NCI-H2081 (cell line): ENCODE results near the gene RNF34.
"Not testable (repeated sequence)": the region's sequence is repeated elsewhere in the genome, so short reads cannot be mapped to it uniquely, and the experiment has no call there.

Experiments
- DNase-seq, 2 experiments: peaks; one replicate each; lab custom pipeline; 2025; lab: John Stamatoyannopoulos, UW

RNF34 gene

DNA sequence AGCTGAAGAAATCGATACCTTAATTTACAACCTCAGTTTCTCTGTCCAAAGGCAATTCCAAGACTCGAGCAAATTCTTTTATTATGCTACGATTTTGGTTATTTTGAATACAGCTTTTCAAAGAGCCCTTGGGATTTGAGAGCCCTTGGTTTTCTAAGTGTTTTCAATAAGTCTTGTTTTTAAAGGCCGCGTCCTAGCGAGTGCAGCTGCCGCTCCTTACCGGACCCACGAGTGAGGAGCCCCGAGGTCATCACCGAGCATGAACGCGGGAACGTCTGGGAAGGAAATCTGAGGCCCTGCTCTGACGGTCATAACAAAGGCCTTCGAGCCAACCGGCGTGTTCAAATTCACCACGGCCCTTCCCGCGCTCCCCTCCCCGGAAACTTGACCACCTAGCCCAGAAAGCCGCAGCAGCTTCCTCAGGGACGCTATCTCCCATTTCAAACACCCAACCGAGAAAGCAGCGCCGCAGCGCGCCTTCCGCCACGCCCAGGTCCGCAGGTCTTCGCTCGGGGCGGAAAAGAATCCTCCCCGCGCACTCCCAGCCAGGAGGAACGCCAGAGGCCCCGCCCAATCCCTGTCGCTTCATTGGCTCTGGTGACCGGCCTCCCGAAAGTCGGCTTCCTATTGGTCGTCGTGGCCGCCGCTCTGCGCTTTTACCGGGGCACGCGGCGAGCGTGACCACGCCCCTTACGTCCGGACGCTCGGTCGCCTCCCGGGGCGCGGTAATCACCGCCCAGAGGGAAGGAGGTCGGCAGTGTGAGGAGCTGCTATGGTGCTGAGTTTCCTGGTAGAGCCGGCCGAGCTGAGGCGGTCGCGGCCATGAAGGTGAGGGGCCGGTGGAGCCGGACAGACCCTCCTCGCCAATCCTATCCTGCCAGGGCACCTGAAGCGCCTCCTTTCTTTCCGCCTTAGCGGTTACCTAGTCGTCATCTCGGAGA lies at the start of gene RNF34:
TSS of gene RNF34 (plus strand) at position 728 of the 941 bp plus-strand sequence. CDS start at position 823, 95 bp downstream.
- DNase-seq: peak; percentile 98 to 99

GRCh38 chr12:121351820-121352681 lies 47.9 kb upstream of the RNF34 start, which contains the start of gene ANAPC5:
TSS of gene ANAPC5 (minus strand) at chr12:121352411. CDS start at chr12:121352340, 71 bp downstream.
- peak; percentile 98 to 99 for DNase-seq

- DNase-seq: peak in 1 of 2 experiments; percentile 82
Measured at GRCh38 chr12:121352682-121353018, 47.3 kb upstream of the RNF34 start.

- DNase-seq: no peak
Measured at GRCh38 chr12:121355818-121356217, 44.1 kb upstream of the RNF34 start.

DNA sequence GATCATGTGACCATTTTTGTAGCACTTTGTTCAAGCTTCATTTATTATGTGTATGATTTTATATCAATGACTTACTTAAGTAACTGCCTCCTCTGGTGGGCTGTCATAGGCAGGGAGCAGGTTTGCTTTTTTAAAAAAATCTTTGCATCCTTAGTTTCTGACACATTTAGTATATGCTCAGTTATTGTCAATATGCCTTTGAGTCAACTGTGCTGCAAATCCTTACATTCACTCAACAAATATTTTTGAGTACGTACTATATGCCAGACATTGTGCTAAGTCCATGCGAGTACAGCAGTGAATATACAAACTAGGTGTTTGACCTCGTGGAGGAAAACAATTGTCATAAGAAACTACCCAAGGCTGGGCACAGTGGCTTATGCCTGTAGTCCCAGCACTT lies 43.3 kb upstream of the RNF34 start:
- DNase-seq: no peak

- no peak for DNase-seq
Measured at GRCh38 chr12:121357331-121357730, 42.6 kb upstream of the RNF34 start.

DNA sequence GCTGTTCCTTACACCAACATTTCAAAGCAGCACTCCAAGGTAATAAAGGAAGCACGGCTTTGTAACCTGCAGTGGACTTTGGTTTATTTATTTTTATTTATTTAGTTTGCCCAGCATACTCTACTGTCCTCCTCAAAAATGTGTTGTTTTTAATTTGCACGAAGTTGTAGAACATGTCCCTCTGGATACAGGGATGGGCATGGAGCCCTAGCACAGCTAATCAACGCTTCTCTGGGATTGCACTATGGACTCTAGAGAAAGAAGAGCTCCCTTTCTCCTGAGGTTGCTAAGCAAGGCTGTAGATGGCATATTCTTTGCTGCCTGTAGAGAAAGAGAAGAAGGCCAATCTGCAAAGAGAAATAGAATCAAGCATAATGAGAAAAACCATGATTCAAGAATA lies 41.8 kb upstream of the RNF34 start:
- DNase-seq: no peak

GRCh38 chr12:121364683-121365121 lies 35.2 kb upstream of the RNF34 start:
- DNase-seq: no peak

GRCh38 chr12:121365416-121366062 lies 34.4 kb upstream of the RNF34 start:
- no peak for DNase-seq

DNA sequence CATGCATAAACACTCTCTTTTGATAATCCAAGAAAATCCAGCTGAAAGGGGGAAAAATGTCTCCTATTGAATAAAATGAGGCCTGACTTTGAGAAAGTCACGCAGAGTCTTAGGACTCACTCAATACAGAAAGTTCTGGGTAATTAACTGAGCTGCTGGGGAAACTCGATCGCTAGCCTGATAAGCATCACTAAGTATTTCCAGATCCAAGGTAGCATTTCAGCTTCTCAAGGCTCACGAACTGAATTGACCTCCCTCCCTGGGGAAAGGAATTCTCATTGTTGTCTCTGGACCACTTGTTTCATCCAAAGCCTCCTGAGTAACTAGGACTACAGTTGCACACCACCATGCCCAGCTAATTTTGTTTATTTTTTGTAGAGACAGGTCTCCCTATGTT lies 33.9 kb upstream of the RNF34 start:
- no peak for DNase-seq

DNA sequence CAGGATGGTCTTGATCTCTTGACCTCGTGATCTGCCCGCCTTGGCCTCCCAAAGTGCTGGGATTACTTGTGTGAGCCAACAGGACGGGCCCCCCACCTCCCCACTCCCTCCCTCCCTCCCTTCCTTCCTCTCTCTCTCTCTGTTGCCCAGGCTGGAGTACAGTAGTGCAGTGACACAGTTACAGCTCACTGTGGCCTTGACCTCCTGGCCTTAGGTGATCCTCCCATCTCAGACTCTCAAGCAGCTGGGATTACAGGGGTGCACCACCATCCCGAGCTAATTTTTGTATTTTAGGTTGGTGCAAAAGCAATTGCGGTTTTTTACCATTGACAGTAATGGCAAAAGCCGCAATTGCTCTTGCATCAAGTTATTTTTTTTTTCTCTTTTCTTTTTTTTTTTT lies 28.5 kb upstream of the RNF34 start:
- no peak for DNase-seq

- no peak for DNase-seq
Measured at GRCh38 chr12:121373755-121374154, 26.2 kb upstream of the RNF34 start.

DNA sequence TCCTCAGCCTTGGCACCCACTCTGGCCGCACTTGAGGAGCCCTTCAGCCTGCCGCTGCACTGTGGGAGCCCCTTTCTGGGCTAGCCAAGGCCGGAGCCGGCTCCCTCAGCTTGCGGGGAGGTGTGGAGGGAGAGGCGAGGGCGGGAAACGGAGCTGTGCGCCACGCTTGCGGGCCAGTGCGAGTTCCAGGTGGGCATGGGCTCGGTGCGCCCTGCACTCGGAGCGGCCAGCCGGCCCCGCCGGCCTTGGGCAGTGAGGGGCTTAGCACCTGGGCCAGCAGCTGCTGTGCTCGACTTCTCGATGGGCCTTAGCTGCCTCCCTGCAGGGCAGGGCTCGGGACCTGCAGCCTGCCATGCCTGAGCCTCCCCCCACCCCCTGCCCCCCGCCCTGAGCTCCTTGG lies 25.6 kb upstream of the RNF34 start:
- DNase-seq: not testable (repeated sequence)

GRCh38 chr12:121374945-121375584 lies 24.9 kb upstream of the RNF34 start:
- not testable (repeated sequence) for DNase-seq

- no peak for DNase-seq
Measured at GRCh38 chr12:121376754-121377697, 22.9 kb upstream of the RNF34 start.

- no peak for DNase-seq
Measured at GRCh38 chr12:121378736-121379135, 21.2 kb upstream of the RNF34 start.

DNA sequence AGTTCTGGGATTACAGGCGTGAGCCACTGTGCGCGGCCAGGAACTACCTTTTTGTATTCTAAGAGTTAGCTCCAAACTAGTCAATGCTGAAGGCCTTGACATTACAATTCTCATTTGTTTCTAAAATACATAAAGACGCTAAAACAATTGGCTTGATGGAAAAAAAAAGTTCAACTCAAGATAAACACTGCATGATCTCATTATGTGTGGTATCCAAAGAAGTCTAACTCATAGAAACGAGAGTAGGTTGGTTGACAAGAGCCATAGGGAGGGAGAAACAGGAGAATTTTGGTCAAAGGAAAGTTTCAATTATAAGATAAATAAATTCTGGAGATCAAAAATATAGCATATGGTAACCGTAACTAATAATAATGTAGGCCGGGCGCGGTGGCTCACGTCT lies 20.0 kb upstream of the RNF34 start:
- DNase-seq: no peak

DNA sequence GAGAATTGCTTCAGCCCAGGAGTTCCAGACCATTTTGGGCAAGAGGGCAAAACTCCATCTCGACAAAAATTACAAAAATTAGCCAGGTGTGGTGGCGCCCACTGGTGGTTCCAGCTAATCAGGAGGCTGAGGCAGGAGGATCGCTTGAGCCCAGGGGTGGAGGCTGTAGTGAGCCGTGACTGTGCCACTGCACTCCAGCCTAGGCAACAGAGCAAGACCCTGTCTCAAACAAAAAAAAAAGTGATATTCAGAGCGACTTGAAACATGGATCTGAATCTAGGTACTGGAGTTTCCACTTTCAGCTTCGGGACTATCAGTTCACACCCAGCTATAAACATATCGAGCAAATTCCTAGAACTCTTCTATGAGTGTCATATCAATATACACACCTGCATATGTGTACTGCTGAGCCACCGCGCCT lies 16.3 kb upstream of the RNF34 start:
- DNase-seq: no peak

- not testable (repeated sequence) for DNase-seq
Measured at GRCh38 chr12:121384891-121385290, 15.0 kb upstream of the RNF34 start.

DNA sequence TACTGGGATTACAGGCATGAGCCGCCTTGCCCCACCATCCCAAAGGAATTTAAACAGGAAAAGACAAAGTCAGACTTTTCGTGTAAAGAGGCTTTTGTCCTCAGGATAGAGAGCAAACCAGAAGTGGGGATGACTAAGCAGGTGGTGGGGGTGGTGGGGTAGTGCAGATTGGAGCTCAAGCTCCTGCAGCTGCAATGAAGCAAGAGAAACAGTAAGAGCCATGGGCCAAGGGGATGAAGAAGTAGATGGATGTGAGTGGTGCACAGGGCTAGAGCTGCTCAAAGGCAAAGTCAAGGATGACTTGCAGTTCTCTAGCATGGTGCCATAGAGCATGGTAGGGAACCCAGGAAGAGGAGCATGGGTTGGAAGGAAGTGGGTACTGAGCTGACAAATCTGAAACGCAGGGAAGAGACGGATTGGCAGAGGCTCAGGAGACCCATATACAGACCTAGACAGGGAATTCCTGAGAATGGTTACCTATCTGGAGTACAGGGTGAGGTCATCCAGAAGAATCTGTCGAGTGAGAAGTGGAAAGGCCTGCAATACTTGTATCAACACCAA lies 11.4 kb upstream of the RNF34 start:
- no peak for DNase-seq
